H1 (cell line): Measurements from ENCODE around the gene PHYHD1. TPM values are rescaled to one million over a fixed set of nuclear protein-coding genes. Genes with fewer than 3 reads are reported as not detected.

Experiments used
- CTCF ChIA-PET: fragments of 300-600 bp; sonication (Branson Sonifier 250); formaldehyde crosslinking; loops from one replicate; lab custom pipeline; 2021; ENCODE audit not compliant: partially characterized antibody; lab: Charles Lee
- POLR2A ChIA-PET: fragments of 300-600 bp; sonication (Branson Sonifier 250); formaldehyde crosslinking; loops from one replicate; lab custom pipeline; 2021; ENCODE audit warnings: inconsistent platforms; ENCODE audit not compliant: partially characterized antibody; lab: Charles Lee
- DNase-seq, 2 experiments: peaks; one replicate each; pipeline versions ENCODE4 v3.0.0 to v3.0.0-alpha.2; 2010 to 2022; ENCODE audit warnings: low spot score in 2 of 2, low read depth in 1 of 2, mixed read lengths in 1 of 2
- FAIRE-seq: peaks from 2 replicates; lab custom pipeline; 2011; peaks lifted over from hg19 to GRCh38; lab: Jason Lieb, UNC
- H2AFZ ChIP-seq: 2 replicates; pipeline ENCODE4 v1.8.1; 2012; ENCODE audit warnings: low read length, inconsistent platforms
- H2AK5ac ChIP-seq: 2 replicates; pipeline ENCODE4 v1.6.1; 2013; ENCODE audit warnings: low read depth, low read length
- H2BK120ac ChIP-seq: replicated peaks from 2 replicates; pipeline ENCODE3; 2013; ENCODE audit warnings: low read depth, low read length, inconsistent platforms
- H2BK12ac ChIP-seq: 2 replicates; pipeline ENCODE4 v1.6.1; 2013; ENCODE audit warnings: low read depth, low read length
- H2BK15ac ChIP-seq: 2 replicates; pipeline ENCODE4 v1.6.1; 2013; ENCODE audit warnings: low read length
- H2BK20ac ChIP-seq: 2 replicates; pipeline ENCODE4 v1.6.1; 2013; ENCODE audit warnings: low read length
- H2BK5ac ChIP-seq: 2 replicates; pipeline ENCODE4 v1.6.1; 2013; ENCODE audit warnings: low read depth, low read length
- H3K14ac ChIP-seq: 2 replicates; pipeline ENCODE4 v1.6.1; 2013; ENCODE audit warnings: inconsistent platforms; ENCODE audit not compliant: insufficient read length
- H3K18ac ChIP-seq: 2 replicates; pipeline ENCODE4 v1.6.1; 2013; ENCODE audit warnings: low read length; ENCODE audit errors: extremely low read depth
- H3K23ac ChIP-seq: 2 replicates; pipeline ENCODE4 v1.6.1; 2013; ENCODE audit warnings: inconsistent platforms; ENCODE audit not compliant: insufficient read length
- H3K23me2 ChIP-seq: 2 replicates; pipeline ENCODE4 v1.6.1; 2013; ENCODE audit warnings: low read depth, low read length
- H3K27ac ChIP-seq: 2 replicates; pipeline ENCODE4 v1.6.1; 2011; ENCODE audit warnings: low read depth, low read length, inconsistent platforms
- H3K27me3 ChIP-seq, 4 experiments: replicated peaks in 1 of 4; 1 replicate in 1 of 4; 2 replicates in 3 of 4; pipeline versions ENCODE4 v1.6.1 to v1.8.1; 2011 to 2013; ENCODE audit warnings: low read length in 3 of 4, mild to moderate bottlenecking in 3 of 4, inconsistent platforms in 2 of 4, mixed read lengths in 2 of 4, moderate library complexity in 1 of 4; ENCODE audit not compliant: control insufficient read depth in 3 of 4, insufficient read depth in 3 of 4; ENCODE audit errors: extremely low read depth in 1 of 4
- H3K36me3 ChIP-seq, 4 experiments: 2 replicates each; pipeline versions ENCODE4 v1.6.1 to v1.8.1; 2011 to 2013; ENCODE audit warnings: mild to moderate bottlenecking in 4 of 4, low read length in 3 of 4, moderate library complexity in 2 of 4, control low read depth in 1 of 4, inconsistent platforms in 1 of 4; ENCODE audit not compliant: insufficient read depth in 4 of 4, control insufficient read depth in 2 of 4
- H3K4ac ChIP-seq: replicated peaks from 2 replicates; pipeline ENCODE3; 2013; ENCODE audit warnings: low read length, low read depth, mixed read lengths, inconsistent platforms; ENCODE audit not compliant: insufficient read length
- H3K4me1 ChIP-seq, 4 experiments: replicated peaks in 1 of 4; 1 replicate in 1 of 4; 2 replicates in 3 of 4; pipeline versions ENCODE4 v1.6.1 to v1.8.1; 2011 to 2013; ENCODE audit warnings: low read length in 3 of 4, inconsistent platforms in 2 of 4, mixed read lengths in 1 of 4; ENCODE audit not compliant: insufficient read depth in 4 of 4, control insufficient read depth in 3 of 4
- H3K4me2 ChIP-seq, 2 experiments: 2 replicates each; pipeline versions ENCODE4 v1.6.1 to v1.8.1; 2011 to 2013; ENCODE audit warnings: low read depth in 2 of 2, low read length in 2 of 2, control low read depth in 1 of 2, inconsistent platforms in 1 of 2, mild to moderate bottlenecking in 1 of 2; ENCODE audit not compliant: insufficient read depth in 1 of 2
- H3K4me3 ChIP-seq, 4 experiments: fragments of 200-600, 300-600 bp in 1 of 4; sonication (generic), shearing (Covaris generic), sonication (Bioruptor Twin) in 1 of 4; 2 replicates each; pipeline versions ENCODE4 v1.5.1 to v1.8.1; 2011 to 2016; ENCODE audit warnings: low read length in 4 of 4, low read depth in 3 of 4, control low read depth in 2 of 4, inconsistent platforms in 2 of 4, mild to moderate bottlenecking in 2 of 4, mixed read lengths in 1 of 4, moderate library complexity in 1 of 4; ENCODE audit not compliant: insufficient read depth in 2 of 4; ENCODE audit errors: extremely low read depth in 1 of 4
- H3K56ac ChIP-seq: replicated peaks from 2 replicates; pipeline ENCODE3; 2013; ENCODE audit warnings: low read depth, mild to moderate bottlenecking, mixed read lengths, low read length, inconsistent platforms; ENCODE audit not compliant: insufficient read length
- H3K79me1 ChIP-seq: 2 replicates; pipeline ENCODE4 v1.6.1; 2013; ENCODE audit warnings: low read depth, low read length, control low read depth
- H3K79me2 ChIP-seq, 2 experiments: 2 replicates each; pipeline versions ENCODE4 v1.6.1 to v1.8.1; 2012 to 2013; ENCODE audit warnings: low read length in 2 of 2, mild to moderate bottlenecking in 2 of 2, inconsistent platforms in 1 of 2; ENCODE audit not compliant: insufficient read depth in 2 of 2, control insufficient read depth in 1 of 2
- H3K9ac ChIP-seq, 4 experiments: replicated peaks in 1 of 4; 1 replicate in 1 of 4; 2 replicates in 3 of 4; pipeline versions ENCODE4 v1.6.1 to v1.8.1; 2011 to 2013; ENCODE audit warnings: low read depth in 3 of 4, low read length in 3 of 4, control low read depth in 2 of 4, mild to moderate bottlenecking in 2 of 4, moderate library complexity in 2 of 4, inconsistent platforms in 1 of 4; ENCODE audit errors: extremely low read depth in 1 of 4
- H3K9me3 ChIP-seq, 2 experiments: 2 replicates each; pipeline versions ENCODE4 v1.6.1 to v1.8.1; 2012 to 2013; ENCODE audit warnings: mild to moderate bottlenecking in 2 of 2, moderate library complexity in 2 of 2, control low read depth in 1 of 2, inconsistent platforms in 1 of 2, low read depth in 1 of 2, low read length in 1 of 2, mixed read lengths in 1 of 2; ENCODE audit not compliant: insufficient read depth in 2 of 2
- H4K20me1 ChIP-seq, 2 experiments: replicated peaks in 1 of 2; 2 replicates each; pipeline versions ENCODE3 to v1.8.1; 2011 to 2013; ENCODE audit warnings: inconsistent platforms in 2 of 2, low read length in 2 of 2, mild to moderate bottlenecking in 1 of 2; ENCODE audit not compliant: insufficient read depth in 2 of 2, control insufficient read depth in 1 of 2
- H4K5ac ChIP-seq: 2 replicates; pipeline ENCODE4 v1.6.1; 2013; ENCODE audit warnings: low read length, low read depth, mixed read lengths, inconsistent platforms; ENCODE audit not compliant: insufficient read length
- H4K8ac ChIP-seq: 2 replicates; pipeline ENCODE4 v1.8.0; 2013; ENCODE audit warnings: mild to moderate bottlenecking, moderate library complexity, low read length, inconsistent platforms; ENCODE audit not compliant: insufficient read depth; ENCODE audit errors: extremely low read depth
- H4K91ac ChIP-seq: replicated peaks from 2 replicates; pipeline ENCODE3; 2013; ENCODE audit warnings: low read length, mixed read lengths, inconsistent platforms; ENCODE audit not compliant: insufficient read length
- EP300 ChIP-seq, 2 experiments: IDR thresholded peaks; 1 replicate in 1 of 2; 2 replicates in 1 of 2; pipeline ENCODE4 v1.6.1; 2011 to 2012; ENCODE audit warnings: low read depth in 2 of 2, low read length in 2 of 2, mild to moderate bottlenecking in 2 of 2, borderline replicate concordance in 1 of 2, inconsistent platforms in 1 of 2, moderate library complexity in 1 of 2
- SIN3A ChIP-seq, 2 experiments: IDR thresholded peaks in 1 of 2; conservative IDR thresholded peaks in 1 of 2; 2 replicates each; pipeline ENCODE4 v1.6.1; 2011 to 2012; ENCODE audit warnings: low read length in 2 of 2, improper control_type of control experiment in 1 of 2, low read depth in 1 of 2, mild to moderate bottlenecking in 1 of 2
- WGBS, 2 experiments: shearing (Covaris generic) in 1 of 2; methylation state at CpG; one replicate each; pipeline versions ENCODE4 v1.1.6 to v1.1.7; 2013 to 2015; ENCODE audit warnings: low lambda C conversion rate in 2 of 2, mixed read lengths in 2 of 2, inconsistent platforms in 1 of 2, low coverage in 1 of 2, missing lambda C conversion rate in 1 of 2; ENCODE audit not compliant: insufficient replicate concordance in 2 of 2, insufficient coverage in 1 of 2, insufficient read length in 1 of 2; ENCODE audit errors: extremely low coverage in 1 of 2, missing lambda C conversion rate in 1 of 2; 5-methylcytosine and 5-hydroxymethylcytosine counted together
- polyA plus RNA-seq, 7 experiments: library from polyadenylated mRNA; depleted of rRNA in 3 of 7; stranded (reverse) in 5 of 7; unstranded in 2 of 7; fragments of >200 nt in 5 of 7; fragments of 200-250 nt in 2 of 7; gene quantifications; 1 replicate in 5 of 7; 2 replicates in 1 of 7; 4 replicates in 1 of 7; pipeline versions ENCODE4 v1.2.1 to v1.2.3, GENCODE V29; 2011 to 2013; ENCODE audit warnings: missing spikeins in 2 of 7, mixed read lengths in 2 of 7
- total RNA-seq: library from RNA; stranded (reverse); fragmentation: NEBNext Ultra II Directional; extraction: Animal tissue kit (Norgen Biotek cat#: 25700); gene quantifications from 2 replicates; pipeline ENCODE4 v1.2.1, GENCODE V29; 2021

PHYHD1 gene
- total and polyA plus RNA-seq, 2 of the 8 experiments (the other 6 are each of a cell fraction or from before 2014, with no cell fraction given), result 14.1 to 25.6 TPM

GRCh38 chr9:128895556-128895955 is 25.2 kb upstream of the PHYHD1 start:
- Histone ChIP-seq H3K79me1 (peaks cover 9% of the 10 kb centered on the region), H3K18ac (no peak overlapping the region), H3K27ac (no peak overlapping the region), H3K4me1 (peaks cover 0 to 21% (median 7%) of the 10 kb centered on the region in 4 experiments; a peak in 6 of 7 replicates), H4K91ac (no peak overlapping the region), H2BK15ac (no peak overlapping the region), H4K5ac (no peak overlapping the region), H2AFZ (no peak overlapping the region), H3K36me3 (peaks cover 0 to 17% (median 5%) of the 10 kb centered on the region in 4 experiments; a peak in 6 of 8 replicates), H4K20me1 (peaks cover 3 to 20% of the 10 kb centered on the region in 2 experiments), H3K56ac (no peak overlapping the region), H3K9ac (no peak overlapping the region), H2BK120ac (no peak overlapping the region), H3K4me2 (peak overlapping the region; percentile 8 to 31; a peak in 3 of 4 replicates), H4K8ac (no peak overlapping the region), H3K4ac (no peak overlapping the region), H3K4me3 (peak overlapping the region in 1 of 4 experiments; percentile 6; a peak in 1 of 8 replicates), H3K23me2 (no peaks in the 10 kb centered on the region), H3K23ac (no peak overlapping the region), H3K14ac (no peak overlapping the region), H2BK12ac (no peak overlapping the region), H2BK20ac (no peak overlapping the region), H2BK5ac (no peak overlapping the region), H3K79me2 (peaks cover 3 to 86% of the 10 kb centered on the region in 2 experiments; a peak in 3 of 4 replicates), H3K27me3 (no peaks in the 10 kb centered on the region), H3K9me3 (no peaks in the 10 kb centered on the region), H2AK5ac (no peak overlapping the region)
- TF ChIP-seq SIN3A (conservative IDR thresholded peaks at IDR 0.05 in 1 of 2, IDR thresholded peaks at IDR 0.05 in 1 of 2; ENCODE audit: low read depth in 1 of 2, low read length in 2 of 2) (peak in 1 of 2 experiments; percentile 53; a peak in 1 of 4 replicates), EP300 (IDR thresholded peaks at IDR 0.05; ENCODE audit: borderline replicate concordance in 1 of 2, low read depth in 2 of 2, low read length in 2 of 2) (no peak)
- ChIA-PET POLR2A (interaction anchor here (0.6 to 1.5 kb wide), 6 partner anchors 10 to 107 kb away, joined by 3 to 5 read pairs (median 4); partner anchors contain the start of genes KYAT1, LRRC8A and SPOUT1), CTCF (interaction anchor here (0.6 to 1.4 kb wide), 7 partner anchors 9 to 112 kb away, joined by 3 to 8 read pairs (median 5); no protein-coding TSS in a partner anchor)
- FAIRE-seq, result no peak
- DNase-seq, result peak in 1 of 2 experiments; percentile 63
- 45% methylated on average over 4 of the region's 4 CpGs; no CpG with 5 or more reads in 1 of the 2 experiments for WGBS, 2 experiments
